Measurements from ENCODE around the gene TMEM17. TPM values are rescaled to one million over a fixed set of nuclear protein-coding genes. Genes with fewer than 3 reads are reported as not detected.
A peak's percentile ranks its signal among the peaks of the same experiment; 100 is the strongest.

The TMEM17 gene
- total RNA-seq, 1 experiment from 2014 or later: 3.4 TPM

DNA sequence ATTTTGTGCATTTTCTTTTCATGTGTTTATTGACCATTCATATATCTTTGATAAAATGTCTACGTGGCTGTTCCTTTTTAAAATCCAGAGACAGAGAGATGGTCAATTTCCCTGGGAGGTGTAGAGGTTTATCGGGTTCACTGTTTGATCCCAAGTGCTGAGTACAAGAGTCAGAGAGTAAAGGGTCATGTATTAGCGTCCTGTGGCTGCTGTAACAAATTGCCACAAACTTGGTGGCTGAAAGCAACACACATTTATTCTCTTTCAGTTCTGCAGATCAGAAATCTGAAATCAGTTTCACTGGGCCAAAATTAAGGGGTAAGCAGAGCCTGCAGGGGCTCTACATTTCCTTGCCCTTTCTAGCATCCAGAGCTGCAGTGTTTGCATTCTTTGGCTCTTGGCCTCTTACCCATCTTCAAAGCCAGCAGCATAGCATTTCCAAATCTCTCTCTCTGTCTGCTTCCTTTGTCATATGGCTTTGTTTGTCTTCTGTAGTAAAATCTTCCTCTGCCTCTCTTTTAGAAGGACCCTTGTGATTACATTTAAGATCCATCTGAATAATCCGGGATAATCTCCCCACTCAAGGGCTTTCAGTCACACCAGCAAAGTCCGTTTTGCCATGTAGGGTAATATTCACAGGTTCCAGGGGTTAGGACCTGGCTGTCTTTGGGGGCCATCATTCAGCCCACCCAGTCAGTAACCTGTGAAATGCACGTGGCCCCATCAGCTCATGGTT is 49.9 kb downstream of the TMEM17 start:
- no peak for DNase-seq (ENCODE audit: low read depth)

DNA sequence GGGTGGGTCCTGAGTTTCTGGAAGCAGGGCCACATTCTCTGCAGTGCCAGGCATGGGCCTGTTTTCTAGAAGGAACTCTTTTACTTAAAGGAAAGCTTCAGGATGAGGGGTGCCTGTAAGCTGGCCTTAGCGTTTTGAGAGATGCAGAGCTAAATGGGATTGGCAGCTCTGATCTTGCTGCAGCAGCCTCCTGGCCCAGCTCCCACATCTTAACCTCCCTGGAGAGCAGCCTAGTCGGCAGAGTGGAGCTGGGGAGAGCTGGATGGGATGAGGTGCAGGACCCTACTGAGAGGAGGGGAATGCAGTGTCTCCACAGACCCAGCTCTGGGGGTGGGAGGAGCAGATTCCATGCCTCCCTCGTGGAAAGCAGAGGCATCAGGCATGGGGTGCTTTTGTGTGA is 52.0 kb downstream of the TMEM17 start:
- DNase-seq (ENCODE audit: low read depth): no peak

DNA sequence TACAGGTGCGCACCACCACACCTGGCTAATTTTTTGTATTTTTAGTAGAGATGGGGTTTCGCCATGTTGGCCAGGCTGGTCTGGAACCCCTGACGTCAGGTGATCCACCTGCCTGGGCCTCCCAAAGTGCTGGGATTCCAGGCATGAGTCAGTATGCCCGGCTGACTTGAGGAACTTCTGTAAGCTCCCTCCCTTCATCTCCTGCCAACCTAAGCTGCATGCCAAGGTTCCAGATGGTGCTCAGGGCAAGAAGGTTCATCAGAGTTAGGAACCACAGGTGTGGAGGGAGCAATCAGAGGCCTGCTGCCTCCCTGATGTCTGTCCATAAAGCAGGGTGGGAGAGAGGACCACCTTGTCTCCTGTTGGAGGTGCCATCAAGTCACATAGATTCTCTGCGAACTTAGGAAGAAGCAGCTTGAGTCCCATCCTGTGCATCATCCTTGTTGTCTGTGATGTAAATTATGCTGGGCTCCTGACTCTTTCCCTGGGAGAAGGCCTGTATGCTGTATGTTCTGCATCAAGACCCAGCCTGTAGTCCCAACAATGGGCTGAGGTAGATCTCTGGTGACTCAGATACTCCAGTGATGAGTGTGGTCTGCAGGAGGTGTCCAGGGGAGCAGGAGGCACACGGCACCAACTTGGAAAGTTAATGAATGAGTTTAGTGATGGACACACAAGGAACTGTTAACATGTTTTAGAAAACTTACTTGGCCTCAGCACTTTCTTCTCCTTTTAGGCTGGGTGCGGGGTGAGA is 53.1 kb downstream of the TMEM17 start:
- peak; percentile 19 for DNase-seq (ENCODE audit: low read depth)

DNA sequence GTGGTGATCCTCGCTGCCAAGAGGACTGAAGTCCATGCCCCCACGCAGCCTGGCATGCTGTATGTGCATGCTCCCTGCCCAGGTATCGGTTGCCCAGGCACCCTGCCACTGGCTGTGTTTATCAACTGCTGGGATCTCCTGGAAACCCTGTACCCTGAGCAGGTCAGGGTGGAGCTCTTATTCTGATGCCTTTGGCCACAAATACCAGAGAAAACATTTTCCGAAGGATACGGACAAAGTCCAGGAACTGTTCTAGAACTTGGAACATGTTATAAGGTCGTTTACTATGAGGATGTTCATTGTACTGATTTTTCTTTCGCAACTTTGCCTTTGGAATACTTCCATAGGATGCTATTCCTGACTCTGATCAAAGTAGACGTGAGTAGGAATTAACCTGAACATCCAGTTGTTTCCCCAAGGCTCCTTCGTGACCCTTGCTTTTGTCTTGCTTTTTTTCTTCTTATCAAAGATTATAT is 55.2 kb downstream of the TMEM17 start:
- DNase-seq (ENCODE audit: low read depth): no peak

Other genes with a start within 250 kb of the TMEM17 start
- 41.0 and 50.2 TPM in 2 replicates for gene EHBP1, start 199.5 kb upstream of the TMEM17 start, total RNA-seq (2014; rRNA removed; shearing (Covaris generic))

Data from M059J (cell line).